Stomach smooth muscle (tissue), 2 donors: ENCODE data around the gene CLP1.
"Not testable (repeated sequence)": the region's sequence is repeated elsewhere in the genome, so short reads cannot be mapped to it uniquely, and the experiment has no call there.

Experiments used
- H3K27ac ChIP-seq: one replicate; pipeline ENCODE4 v1.7.0; 2013; ENCODE audit warnings: mild to moderate bottlenecking, low read length, inconsistent platforms
- H3K27me3 ChIP-seq, 2 donors: one replicate each; pipeline ENCODE4 v1.7.0; 2013; ENCODE audit warnings: low read length in 2 of 2; ENCODE audit not compliant: insufficient read depth in 2 of 2, control insufficient read depth in 1 of 2
- H3K36me3 ChIP-seq, 2 donors: one replicate each; pipeline ENCODE4 v1.7.0; 2013; ENCODE audit warnings: low read length in 2 of 2; ENCODE audit not compliant: control insufficient read depth in 2 of 2, insufficient read depth in 2 of 2
- H3K4me1 ChIP-seq: one replicate; pipeline ENCODE4 v1.7.0; 2013; ENCODE audit warnings: low read length; ENCODE audit not compliant: control insufficient read depth, insufficient read depth
- H3K4me3 ChIP-seq, 2 donors: one replicate each; pipeline ENCODE4 v1.7.0; 2013; ENCODE audit warnings: low read length in 2 of 2
- H3K9ac ChIP-seq, 2 donors: one replicate each; pipeline ENCODE4 v1.7.0; 2013; ENCODE audit warnings: low read length in 2 of 2, mild to moderate bottlenecking in 1 of 2
- H3K9me3 ChIP-seq, 2 donors: one replicate each; pipeline ENCODE4 v1.7.0; 2013; ENCODE audit warnings: low read length in 2 of 2; ENCODE audit not compliant: control insufficient read depth in 2 of 2
- donor health status: healthy.
- donor health status: Pancreatic carcinoma.

Gene CLP1

DNA sequence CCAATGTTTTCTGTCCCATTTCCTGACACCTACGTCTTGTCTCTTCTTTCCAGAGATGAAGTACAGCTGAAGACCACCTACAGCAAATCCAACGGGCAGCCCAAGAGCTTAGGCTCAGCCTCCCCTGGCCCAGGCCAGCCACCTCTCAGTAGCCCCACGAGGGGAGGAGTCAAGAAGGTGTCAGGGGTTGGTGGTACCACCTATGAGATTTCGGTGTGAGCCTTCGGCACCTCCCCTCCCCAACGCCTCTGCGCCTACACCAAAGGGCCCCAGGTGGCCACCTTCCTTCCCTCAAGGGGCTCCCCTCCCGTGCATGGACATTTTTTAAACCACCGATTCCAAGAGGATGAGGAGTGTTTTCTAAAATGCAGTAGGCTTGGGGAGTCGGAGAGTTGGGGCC lies 42.3 kb downstream of the CLP1 start:
- H3K9ac ChIP-seq = no peak overlapping the region
- H3K9me3 ChIP-seq = no peaks in the 10 kb centered on the region
- no peak overlapping the region for H3K27ac ChIP-seq
- peaks cover 51 to 54% of the 10 kb centered on the region in 2 donors for H3K36me3 ChIP-seq
- no peaks in the 10 kb centered on the region for H3K27me3 ChIP-seq
- H3K4me1 ChIP-seq = no peaks in the 10 kb centered on the region
- no peak overlapping the region for H3K4me3 ChIP-seq

DNA sequence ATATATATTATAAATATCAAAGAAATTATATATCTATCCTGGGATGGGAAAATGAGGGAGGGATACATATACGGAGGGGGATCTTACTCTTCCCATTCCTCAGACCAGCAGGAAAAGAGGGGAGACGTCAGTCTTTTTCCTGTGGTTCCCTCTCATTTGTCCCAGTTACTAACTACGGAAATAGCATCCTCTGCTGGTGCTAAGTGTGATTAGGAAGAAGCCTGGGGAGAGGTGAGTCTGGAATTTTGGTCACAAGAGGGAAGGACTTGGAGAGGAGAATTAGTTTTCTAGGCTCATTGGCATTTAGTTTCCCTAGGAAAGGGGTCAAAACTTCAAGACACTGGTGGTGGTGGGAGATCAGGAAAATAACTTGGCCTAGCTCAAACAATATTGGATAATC lies 42.9 kb downstream of the CLP1 start:
- H3K9ac ChIP-seq = peak overlapping the region in 1 of 2 donors; percentile 29
- no peaks in the 10 kb centered on the region for H3K27me3 ChIP-seq
- H3K9me3 ChIP-seq = no peaks in the 10 kb centered on the region
- H3K36me3 ChIP-seq = peaks cover 51 to 57% of the 10 kb centered on the region in 2 donors
- H3K4me3 ChIP-seq = no peak overlapping the region
- no peaks in the 10 kb centered on the region for H3K4me1 ChIP-seq
- no peak overlapping the region for H3K27ac ChIP-seq

DNA sequence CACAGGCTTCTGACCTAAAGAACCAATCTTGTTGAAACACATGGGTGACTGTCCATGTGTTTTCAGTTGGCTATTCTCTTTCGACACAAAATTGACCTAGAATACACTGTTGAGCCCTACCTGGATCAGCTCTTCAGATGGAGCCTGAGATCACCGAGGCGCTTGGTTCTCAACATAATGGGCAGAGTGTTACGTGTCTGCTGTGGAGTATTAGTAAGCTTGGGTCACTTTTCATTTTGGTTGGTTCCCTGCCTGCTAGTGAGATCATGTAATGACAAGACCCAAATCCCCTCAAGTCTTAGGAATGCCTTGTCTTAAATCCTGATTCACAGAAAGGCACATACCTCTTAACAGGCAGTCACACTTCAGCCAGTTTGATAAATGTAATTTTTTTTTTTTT lies 45.8 kb downstream of the CLP1 start:
- no peaks in the 10 kb centered on the region for H3K4me1 ChIP-seq
- no peak overlapping the region for H3K4me3 ChIP-seq
- H3K27ac ChIP-seq = no peak overlapping the region
- peaks cover 33 to 44% of the 10 kb centered on the region in 2 donors for H3K36me3 ChIP-seq
- H3K9me3 ChIP-seq = no peaks in the 10 kb centered on the region
- no peaks in the 10 kb centered on the region for H3K27me3 ChIP-seq
- no peak overlapping the region for H3K9ac ChIP-seq

DNA sequence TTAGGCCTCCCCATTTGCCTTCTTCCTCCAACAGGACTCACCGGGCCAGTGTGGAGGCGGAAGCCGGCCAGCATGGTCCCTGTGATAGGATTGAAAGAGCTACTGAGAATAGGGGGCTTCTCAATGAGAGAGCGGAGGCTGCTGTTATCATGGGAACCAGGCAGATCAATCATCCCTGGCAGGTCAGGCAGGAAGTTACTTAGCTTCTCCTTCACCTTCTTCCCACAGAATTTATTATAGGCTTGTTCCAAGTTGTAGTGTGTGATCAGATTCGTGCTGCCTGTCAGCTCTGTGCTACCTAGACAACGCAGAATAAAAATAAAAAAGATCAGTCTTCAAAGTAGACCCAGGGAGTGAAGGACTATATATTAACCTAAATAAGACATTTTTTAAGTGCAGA lies 47.4 kb downstream of the CLP1 start:
- Histone ChIP-seq H3K4me1 (no peaks in the 10 kb centered on the region), H3K27ac (no peak overlapping the region), H3K4me3 (no peak overlapping the region), H3K9me3 (no peaks in the 10 kb centered on the region), H3K27me3 (no peaks in the 10 kb centered on the region), H3K36me3 (peaks cover 22 to 30% of the 10 kb centered on the region in 2 donors), H3K9ac (no peak overlapping the region)

DNA sequence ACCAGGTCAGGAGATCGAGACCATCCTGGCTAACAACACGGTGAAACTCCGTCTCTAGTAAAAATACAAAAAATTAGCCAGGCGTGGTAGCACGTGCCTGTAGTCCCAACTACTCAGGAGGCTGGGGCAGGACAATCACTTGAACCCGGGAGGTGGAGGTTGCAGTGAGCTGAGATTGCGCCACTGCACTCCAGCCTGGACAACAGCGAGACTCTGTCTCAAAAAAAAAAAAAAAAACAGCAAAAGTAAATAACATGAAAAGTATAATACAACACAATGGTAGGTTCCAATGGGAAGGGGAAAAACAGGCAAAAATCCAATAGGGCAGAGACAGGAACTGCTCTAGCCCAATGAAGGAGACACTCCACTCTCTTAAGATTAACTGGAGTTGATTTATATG lies 47.9 kb downstream of the CLP1 start:
- not testable (repeated sequence) for H3K27ac ChIP-seq, H3K4me3 ChIP-seq, H3K9ac ChIP-seq, H3K9me3 ChIP-seq, H3K4me1 ChIP-seq, H3K27me3 ChIP-seq
- H3K36me3 ChIP-seq = peaks cover 21 to 26% of the 10 kb centered on the region in 2 donors

DNA sequence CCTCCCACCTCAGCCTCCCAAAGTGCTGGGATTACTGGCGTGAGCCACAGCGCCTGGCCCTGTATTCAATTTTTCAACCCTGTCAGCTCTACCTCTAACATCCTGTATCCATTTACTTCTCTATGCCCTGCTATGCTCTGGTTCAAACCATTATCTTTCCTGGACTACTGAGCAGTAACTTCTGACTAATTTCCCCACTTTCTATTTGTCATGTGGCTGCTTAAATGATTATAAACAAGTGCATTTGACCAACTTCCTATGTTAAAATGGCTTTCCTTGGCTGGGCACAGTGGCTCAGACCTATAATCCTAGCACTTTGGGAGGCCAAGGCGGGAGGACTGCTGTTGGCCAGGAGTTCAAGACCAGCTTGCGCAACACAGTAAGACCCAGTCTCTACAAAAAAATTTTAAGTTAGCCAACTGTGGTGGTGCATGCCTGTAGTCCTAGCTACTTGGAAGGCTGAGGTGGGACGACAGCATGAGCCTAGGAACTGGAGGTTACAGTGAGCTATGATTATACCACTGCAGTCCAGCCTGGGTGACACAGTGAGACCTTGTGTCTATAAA lies 52.3 kb downstream of the CLP1 start:
- no peak overlapping the region for H3K9ac ChIP-seq
- H3K27me3 ChIP-seq = no peaks in the 10 kb centered on the region
- peaks cover 32% of the 10 kb centered on the region for H3K4me1 ChIP-seq
- H3K36me3 ChIP-seq = peaks cover 3 to 5% of the 10 kb centered on the region in 2 donors
- no peaks in the 10 kb centered on the region for H3K9me3 ChIP-seq
- H3K4me3 ChIP-seq = no peak overlapping the region
- no peak overlapping the region for H3K27ac ChIP-seq
